ENCODE results near the gene SLC13A4.

DNA sequence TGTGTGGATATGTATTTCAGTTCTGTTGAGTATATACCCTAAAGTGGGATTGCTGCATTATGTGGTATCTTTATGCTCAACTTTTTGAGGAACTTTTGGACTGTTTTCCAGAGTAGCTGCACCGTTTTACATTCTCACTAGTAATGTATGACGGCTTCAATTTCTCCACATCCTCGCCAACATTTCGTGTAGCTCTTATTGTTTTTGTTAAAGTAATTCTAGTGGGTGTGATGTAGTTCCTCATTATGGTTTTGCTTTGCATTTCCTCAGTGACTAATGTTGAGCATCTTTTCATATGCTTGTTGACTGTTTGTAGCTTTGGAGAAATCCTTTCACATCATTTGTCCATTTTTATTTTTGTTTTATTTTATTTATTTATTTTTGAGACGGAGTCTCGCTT lies 61.1 kb downstream of the SLC13A4 start:
- TF ChIP-seq POLR2AphosphoS5 (IDR thresholded peaks at IDR 0.05): no peak
- TF ChIP-seq, protein P1, sequence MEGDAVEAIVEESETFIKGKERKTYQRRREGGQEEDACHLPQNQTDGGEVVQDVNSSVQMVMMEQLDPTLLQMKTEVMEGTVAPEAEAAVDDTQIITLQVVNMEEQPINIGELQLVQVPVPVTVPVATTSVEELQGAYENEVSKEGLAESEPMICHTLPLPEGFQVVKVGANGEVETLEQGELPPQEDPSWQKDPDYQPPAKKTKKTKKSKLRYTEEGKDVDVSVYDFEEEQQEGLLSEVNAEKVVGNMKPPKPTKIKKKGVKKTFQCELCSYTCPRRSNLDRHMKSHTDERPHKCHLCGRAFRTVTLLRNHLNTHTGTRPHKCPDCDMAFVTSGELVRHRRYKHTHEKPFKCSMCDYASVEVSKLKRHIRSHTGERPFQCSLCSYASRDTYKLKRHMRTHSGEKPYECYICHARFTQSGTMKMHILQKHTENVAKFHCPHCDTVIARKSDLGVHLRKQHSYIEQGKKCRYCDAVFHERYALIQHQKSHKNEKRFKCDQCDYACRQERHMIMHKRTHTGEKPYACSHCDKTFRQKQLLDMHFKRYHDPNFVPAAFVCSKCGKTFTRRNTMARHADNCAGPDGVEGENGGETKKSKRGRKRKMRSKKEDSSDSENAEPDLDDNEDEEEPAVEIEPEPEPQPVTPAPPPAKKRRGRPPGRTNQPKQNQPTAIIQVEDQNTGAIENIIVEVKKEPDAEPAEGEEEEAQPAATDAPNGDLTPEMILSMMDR (IDR thresholded peaks at IDR 0.05): no peak
